PC-9 (cell line): ENCODE results near the gene ZFR. TPM values are rescaled to one million over a fixed set of nuclear protein-coding genes. Genes with fewer than 3 reads are reported as not detected.

ENCODE experiments used
- BruUV-seq: library from RNA; stranded (reverse); fragments of 400-500 nt; replicated peaks from 2 replicates; lab custom pipeline; 2021; lab: Mats Ljungman, UMichigan
- CTCF ChIA-PET: fragments of 300-600 bp; sonication (Branson Sonifier 250); formaldehyde crosslinking; loops from one replicate; lab custom pipeline; 2022; ENCODE audit warnings: antibody characterized with exemption; lab: Charles Lee
- POLR2A ChIA-PET: fragments of 300-600 bp; sonication (Branson Sonifier 250); formaldehyde crosslinking; loops from one replicate; lab custom pipeline; 2022; ENCODE audit warnings: antibody characterized with exemption; ENCODE audit not compliant: unreplicated experiment; lab: Charles Lee
- DNase-seq, 2 experiments: peaks; one replicate each; pipeline versions ENCODE4 v3.0.0 to v3.0.0-alpha.2; 2015 to 2022; ENCODE audit warnings: mixed read lengths in 1 of 2
- H2AFZ ChIP-seq: fragments of 200-600 bp; sonication (generic); 2 replicates; pipeline ENCODE4 v1.8.1; 2017; ENCODE audit warnings: antibody characterized with exemption
- H3F3A ChIP-seq: fragments of 200-600 bp; sonication (generic); 2 replicates; pipeline ENCODE4 v1.8.1; 2017; ENCODE audit warnings: antibody characterized with exemption, mild to moderate bottlenecking, low read depth; ENCODE audit not compliant: insufficient read depth
- H3K27ac ChIP-seq: fragments of 200-600 bp; sonication (generic); 2 replicates; pipeline ENCODE4 v1.6.1; 2016; ENCODE audit warnings: mixed run types
- H3K27me3 ChIP-seq: fragments of 200-600 bp; sonication (generic); 2 replicates; pipeline ENCODE4 v1.6.1; 2016; ENCODE audit warnings: low read depth, mixed run types; ENCODE audit not compliant: insufficient read depth
- H3K36me3 ChIP-seq: fragments of 200-600 bp; sonication (generic); 2 replicates; pipeline ENCODE4 v1.6.1; 2016; ENCODE audit warnings: low read depth, mixed run types
- H3K4me1 ChIP-seq: fragments of 200-600 bp; sonication (generic); replicated peaks from 2 replicates; pipeline ENCODE4 v1.6.1; 2016; ENCODE audit warnings: mixed run types; ENCODE audit not compliant: insufficient read depth
- H3K4me2 ChIP-seq: fragments of 200-600 bp; sonication (generic); 2 replicates; pipeline ENCODE4 v1.6.1; 2017; ENCODE audit warnings: mixed run types
- H3K4me3 ChIP-seq: fragments of 200-600 bp; sonication (generic); 2 replicates; pipeline ENCODE4 v1.6.1; 2016; ENCODE audit warnings: mixed run types
- H3K79me2 ChIP-seq: fragments of 200-600 bp; sonication (generic); 2 replicates; pipeline ENCODE4 v1.6.1; 2017; ENCODE audit warnings: low read depth, mixed run types
- H3K9me2 ChIP-seq: fragments of 200-600 bp; sonication (generic); 2 replicates; pipeline ENCODE4 v1.8.1; 2017; ENCODE audit warnings: mild to moderate bottlenecking; ENCODE audit not compliant: insufficient read depth
- H3K9me3 ChIP-seq: fragments of 200-600 bp; sonication (generic); 2 replicates; pipeline ENCODE4 v1.8.1; 2016; ENCODE audit warnings: low read depth; ENCODE audit not compliant: insufficient read depth
- H4K20me1 ChIP-seq: fragments of 200-600 bp; sonication (generic); 2 replicates; pipeline ENCODE4 v1.8.1; 2017; ENCODE audit not compliant: insufficient read depth
- EZH2 ChIP-seq: fragments of 200-600 bp; sonication (generic); IDR thresholded peaks from 2 replicates; pipeline ENCODE4 v1.8.0; 2017; ENCODE audit warnings: antibody characterized with exemption, low read depth
- intact Hi-C: fragments of 100-400 bp; cut with micrococcal nuclease; formaldehyde crosslinking; loops from one replicate; pipeline ENCODE4 v1.10.0; 2022; ENCODE audit not compliant: unreplicated experiment
- total RNA-seq: library from RNA; stranded (reverse); gene quantifications from 2 replicates; pipeline ENCODE4 v1.2.3, GENCODE V29; 2021
- TF ChIP-seq, protein P1 (sequence below): fragments of 200-600 bp; sonication (generic); conservative IDR thresholded peaks from 2 replicates; pipeline ENCODE4 v1.6.1; 2017; ENCODE audit warnings: mixed run types, antibody characterized with exemption, mild to moderate bottlenecking, moderate library complexity

Gene ZFR
- total RNA-seq, 1 experiment from 2014 or later = 69.2 TPM

DNA sequence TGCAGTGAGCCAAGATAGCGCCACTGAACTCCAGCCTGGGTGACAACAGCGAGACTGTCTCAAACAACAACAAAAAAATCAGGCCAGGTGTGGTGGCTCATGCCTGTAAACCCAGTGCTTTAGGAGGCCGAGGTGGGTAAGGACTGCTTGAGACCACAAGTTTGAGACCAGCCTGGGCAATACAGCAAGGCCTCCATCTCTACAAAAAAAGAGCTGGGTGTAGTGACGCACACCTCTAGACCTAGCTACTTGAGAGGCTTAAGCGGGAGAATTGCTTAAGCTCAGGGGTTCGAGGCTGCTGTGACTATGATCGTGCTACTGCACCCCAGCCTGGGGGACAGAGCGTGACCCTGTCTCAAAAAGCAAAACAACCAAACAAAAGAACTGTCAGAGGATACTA lies 91.9 kb downstream of the ZFR start:
- Histone ChIP-seq H2AFZ (no peak overlapping the region), H3K4me1 (no peaks in the 10 kb centered on the region), H4K20me1 (no peaks in the 10 kb centered on the region), H3K27me3 (no peaks in the 10 kb centered on the region), H3K4me3 (no peak overlapping the region), H3K9me3 (no peaks in the 10 kb centered on the region), H3K79me2 (no peaks in the 10 kb centered on the region), H3F3A (peaks cover 24% of the 10 kb centered on the region; the same call in 1 of the 2 replicates), H3K9me2 (0 out of 2 replicates have a peak, but pooled peaks cover 4% of the 10 kb centered on the region), H3K4me2 (no peak overlapping the region), H3K27ac (no peak overlapping the region), H3K36me3 (peaks cover 11% of the 10 kb centered on the region)
- TF ChIP-seq EZH2 = no peak
- TF ChIP-seq, protein P1, sequence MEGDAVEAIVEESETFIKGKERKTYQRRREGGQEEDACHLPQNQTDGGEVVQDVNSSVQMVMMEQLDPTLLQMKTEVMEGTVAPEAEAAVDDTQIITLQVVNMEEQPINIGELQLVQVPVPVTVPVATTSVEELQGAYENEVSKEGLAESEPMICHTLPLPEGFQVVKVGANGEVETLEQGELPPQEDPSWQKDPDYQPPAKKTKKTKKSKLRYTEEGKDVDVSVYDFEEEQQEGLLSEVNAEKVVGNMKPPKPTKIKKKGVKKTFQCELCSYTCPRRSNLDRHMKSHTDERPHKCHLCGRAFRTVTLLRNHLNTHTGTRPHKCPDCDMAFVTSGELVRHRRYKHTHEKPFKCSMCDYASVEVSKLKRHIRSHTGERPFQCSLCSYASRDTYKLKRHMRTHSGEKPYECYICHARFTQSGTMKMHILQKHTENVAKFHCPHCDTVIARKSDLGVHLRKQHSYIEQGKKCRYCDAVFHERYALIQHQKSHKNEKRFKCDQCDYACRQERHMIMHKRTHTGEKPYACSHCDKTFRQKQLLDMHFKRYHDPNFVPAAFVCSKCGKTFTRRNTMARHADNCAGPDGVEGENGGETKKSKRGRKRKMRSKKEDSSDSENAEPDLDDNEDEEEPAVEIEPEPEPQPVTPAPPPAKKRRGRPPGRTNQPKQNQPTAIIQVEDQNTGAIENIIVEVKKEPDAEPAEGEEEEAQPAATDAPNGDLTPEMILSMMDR = no peak
- no peak for DNase-seq
- ChIA-PET POLR2A (interaction anchor here (0.7 kb wide), 1 partner anchor 401 kb away, joined by 3 read pairs; no protein-coding TSS in a partner anchor), CTCF (no interaction called here)
- intact Hi-C loops = no loop called here
- no TSS peak for BruUV-seq

DNA sequence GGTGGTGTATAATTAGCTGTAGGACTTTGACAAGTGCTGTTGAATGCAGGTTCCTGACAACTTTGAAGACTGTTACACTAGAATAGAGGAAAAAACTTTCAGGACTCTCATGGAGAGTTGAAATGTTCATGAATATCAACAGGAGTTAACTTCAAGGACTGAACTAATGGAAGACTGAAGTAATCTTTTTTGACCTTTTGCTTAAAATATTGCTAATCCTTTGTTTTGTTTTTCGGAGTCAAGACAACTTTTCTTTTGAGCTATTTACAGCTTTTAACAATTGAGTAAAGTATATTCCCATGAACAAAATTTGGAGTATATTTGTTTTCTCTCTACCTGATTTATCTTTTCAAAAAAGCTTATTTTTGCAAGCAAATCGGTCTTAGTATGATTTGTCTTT lies 97.7 kb downstream of the ZFR start:
- H2AFZ ChIP-seq = no peak overlapping the region
- H3K36me3 ChIP-seq = no peaks in the 10 kb centered on the region
- H3K4me1 ChIP-seq = no peaks in the 10 kb centered on the region
- no peak for DNase-seq
- TF ChIP-seq EZH2 = no peak
- TF ChIP-seq, protein P1 = no peak
- ChIA-PET CTCF (interaction anchor here (0.5 kb wide), 1 partner anchor 107 kb away, joined by 14 read pairs; no protein-coding TSS in a partner anchor), POLR2A (no interaction called here)
- H3K27me3 ChIP-seq = no peaks in the 10 kb centered on the region
- no peak overlapping the region for H3K27ac ChIP-seq
- no peak overlapping the region for H3K4me2 ChIP-seq
- H3F3A ChIP-seq = peaks cover 7% of the 10 kb centered on the region; the same call in 1 of the 2 replicates
- no peaks in the 10 kb centered on the region for H4K20me1 ChIP-seq
- intact Hi-C loops = no loop called here
- H3K79me2 ChIP-seq = no peaks in the 10 kb centered on the region
- no peak overlapping the region for H3K4me3 ChIP-seq
- 0 out of 2 replicates have a peak, but pooled peaks cover 4% of the 10 kb centered on the region for H3K9me2 ChIP-seq
- peaks cover 13% of the 10 kb centered on the region; the same call in 1 of the 2 replicates for H3K9me3 ChIP-seq
- no TSS peak for BruUV-seq

DNA sequence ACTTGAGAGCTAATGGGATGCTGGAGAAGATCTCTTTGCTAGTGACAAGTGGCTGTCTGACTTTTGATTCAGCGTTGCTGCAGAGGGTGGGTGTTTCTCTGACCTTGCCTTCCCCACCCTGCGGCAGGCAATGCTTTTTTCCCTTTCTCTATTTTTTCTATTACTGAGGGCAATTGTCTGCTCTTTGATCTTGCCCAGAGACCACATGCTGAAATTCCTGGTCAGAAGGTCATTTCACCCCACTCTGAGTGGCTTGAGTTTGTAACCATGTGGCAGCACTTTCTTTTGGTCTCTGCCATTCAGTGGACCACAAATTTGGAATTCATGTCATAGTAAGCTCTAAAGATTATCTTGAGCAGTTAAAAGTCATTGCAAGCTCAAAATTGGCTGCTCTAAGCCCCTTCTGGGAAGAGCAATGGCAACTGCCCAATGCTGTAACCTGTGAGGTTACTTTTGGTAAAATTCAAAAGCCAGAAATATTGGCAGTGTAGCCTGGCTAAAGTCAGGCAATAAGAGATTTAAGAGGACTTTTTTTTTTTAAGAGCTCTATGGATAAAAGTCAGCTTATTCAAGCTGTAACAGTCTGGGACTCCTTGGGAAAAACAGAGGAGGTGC lies 101.4 kb downstream of the ZFR start:
- H3F3A ChIP-seq = no peaks in the 10 kb centered on the region
- H3K36me3 ChIP-seq = no peaks in the 10 kb centered on the region
- no peak overlapping the region for H3K4me3 ChIP-seq
- H3K9me3 ChIP-seq = peaks cover 40% of the 10 kb centered on the region
- TF ChIP-seq EZH2 = no peak
- no peaks in the 10 kb centered on the region for H3K79me2 ChIP-seq
- no peak overlapping the region for H3K27ac ChIP-seq
- no peaks in the 10 kb centered on the region for H4K20me1 ChIP-seq
- no peak overlapping the region for H2AFZ ChIP-seq
- no peaks in the 10 kb centered on the region for H3K4me1 ChIP-seq
- no peaks in the 10 kb centered on the region for H3K9me2 ChIP-seq
- H3K27me3 ChIP-seq = no peaks in the 10 kb centered on the region
- intact Hi-C loops = no loop called here
- CTCF ChIA-PET = no interaction called here
- H3K4me2 ChIP-seq = no peak overlapping the region
- POLR2A ChIA-PET = no interaction called here
- DNase-seq = no peak
- no TSS peak for BruUV-seq
